NB4 (cell line): ENCODE measurements around the gene ERCC1.

Experiments
- POLR2A ChIP-seq: IDR thresholded peaks from 2 replicates; pipeline ENCODE4 v1.6.1; 2011; ENCODE audit warnings: mild to moderate bottlenecking; ENCODE audit not compliant: insufficient read length; ENCODE audit errors: extremely low read depth
- TF ChIP-seq, protein P1 (sequence below): IDR thresholded peaks from one replicate; pipeline ENCODE4 v1.5.1; 2012; ENCODE audit warnings: low read depth, low read length
- TF ChIP-seq, protein P2 (sequence below): IDR thresholded peaks from 2 replicates; pipeline ENCODE4 v1.6.1; 2011; ENCODE audit warnings: low read depth, low read length

DNA sequence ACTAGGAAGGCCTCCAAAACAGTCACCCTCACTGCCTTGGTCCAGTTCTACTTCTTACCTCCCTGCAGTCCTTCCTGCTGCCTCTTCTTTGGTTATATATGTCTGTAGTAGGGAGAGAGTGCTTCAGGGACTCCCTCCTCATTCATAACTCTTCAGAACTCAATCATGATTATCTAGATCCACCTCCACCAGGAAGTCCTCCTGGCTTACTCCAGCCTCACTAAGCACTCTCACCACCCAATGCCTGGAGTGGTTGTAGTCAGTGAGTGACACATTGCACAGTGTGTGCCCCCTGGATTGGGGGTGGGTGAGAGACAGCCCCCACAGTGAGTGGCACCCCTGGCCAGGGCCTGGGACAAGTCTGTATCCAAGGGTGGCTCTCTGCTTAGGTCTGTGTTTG, 34.1 kb upstream of the ERCC1 start:
- TF ChIP-seq, protein P1, sequence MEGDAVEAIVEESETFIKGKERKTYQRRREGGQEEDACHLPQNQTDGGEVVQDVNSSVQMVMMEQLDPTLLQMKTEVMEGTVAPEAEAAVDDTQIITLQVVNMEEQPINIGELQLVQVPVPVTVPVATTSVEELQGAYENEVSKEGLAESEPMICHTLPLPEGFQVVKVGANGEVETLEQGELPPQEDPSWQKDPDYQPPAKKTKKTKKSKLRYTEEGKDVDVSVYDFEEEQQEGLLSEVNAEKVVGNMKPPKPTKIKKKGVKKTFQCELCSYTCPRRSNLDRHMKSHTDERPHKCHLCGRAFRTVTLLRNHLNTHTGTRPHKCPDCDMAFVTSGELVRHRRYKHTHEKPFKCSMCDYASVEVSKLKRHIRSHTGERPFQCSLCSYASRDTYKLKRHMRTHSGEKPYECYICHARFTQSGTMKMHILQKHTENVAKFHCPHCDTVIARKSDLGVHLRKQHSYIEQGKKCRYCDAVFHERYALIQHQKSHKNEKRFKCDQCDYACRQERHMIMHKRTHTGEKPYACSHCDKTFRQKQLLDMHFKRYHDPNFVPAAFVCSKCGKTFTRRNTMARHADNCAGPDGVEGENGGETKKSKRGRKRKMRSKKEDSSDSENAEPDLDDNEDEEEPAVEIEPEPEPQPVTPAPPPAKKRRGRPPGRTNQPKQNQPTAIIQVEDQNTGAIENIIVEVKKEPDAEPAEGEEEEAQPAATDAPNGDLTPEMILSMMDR, result no peak
- TF ChIP-seq, protein P2, sequence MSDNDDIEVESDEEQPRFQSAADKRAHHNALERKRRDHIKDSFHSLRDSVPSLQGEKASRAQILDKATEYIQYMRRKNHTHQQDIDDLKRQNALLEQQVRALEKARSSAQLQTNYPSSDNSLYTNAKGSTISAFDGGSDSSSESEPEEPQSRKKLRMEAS, result no peak
- no peak for TF ChIP-seq POLR2A
